Right kidney (tissue), 9 donors: ENCODE data around the gene JADE3.
A peak's percentile ranks its signal among the peaks of the same experiment; 100 is the strongest.

Source experiments
- DNase-seq: peaks from one replicate; pipeline ENCODE4 v3.0.0-alpha.2; 2016
- long read RNA-seq, 8 donors: transcript quantifications; one replicate each; lab custom pipeline, GENCODE V29; 2026

The JADE3 gene
- long read RNA-seq, donor 1, full-length matches to known transcripts, result 2 of 2 reads
- long read RNA-seq, donor 1, partial matches to known transcripts, result 0 of 2 reads
- long read RNA-seq, donor 1, other reads (novel, unspliced or antisense), result 0 of 2 reads
- long read RNA-seq, donor 2, full-length matches to known transcripts, result 3 of 3 reads
- long read RNA-seq, donor 2, partial matches to known transcripts, result 0 of 3 reads
- long read RNA-seq, donor 2, other reads (novel, unspliced or antisense), result 0 of 3 reads
- long read RNA-seq, donor 3, full-length matches to known transcripts, result 5 of 5 reads
- long read RNA-seq, donor 3, partial matches to known transcripts, result 0 of 5 reads
- long read RNA-seq, donor 3, other reads (novel, unspliced or antisense), result 0 of 5 reads
- long read RNA-seq, donor 4, full-length matches to known transcripts, result 3 of 3 reads
- long read RNA-seq, donor 4, partial matches to known transcripts, result 0 of 3 reads
- long read RNA-seq, donor 4, other reads (novel, unspliced or antisense), result 0 of 3 reads
- long read RNA-seq, donor 5, full-length matches to known transcripts, result 4 of 4 reads
- long read RNA-seq, donor 5, partial matches to known transcripts, result 0 of 4 reads
- long read RNA-seq, donor 5, other reads (novel, unspliced or antisense), result 0 of 4 reads
- long read RNA-seq, donor 6, full-length matches to known transcripts, result 2 of 19 reads
- long read RNA-seq, donor 6, partial matches to known transcripts, result 17 of 19 reads
- long read RNA-seq, donor 6, other reads (novel, unspliced or antisense), result 0 of 19 reads
- long read RNA-seq, donor 7, full-length matches to known transcripts, result 3 of 25 reads
- long read RNA-seq, donor 7, partial matches to known transcripts, result 22 of 25 reads
- long read RNA-seq, donor 7, other reads (novel, unspliced or antisense), result 0 of 25 reads
- long read RNA-seq, donor 8, full-length matches to known transcripts, result 3 of 3 reads
- long read RNA-seq, donor 8, partial matches to known transcripts, result 0 of 3 reads
- long read RNA-seq, donor 8, other reads (novel, unspliced or antisense), result 0 of 3 reads

GRCh38 chrX:46912098-46912602 is at the start of gene JADE3:
Gene JADE3, plus strand, starts transcription at chrX:46912421. Its CDS starts 72,474 bp downstream, at chrX:46984895.
- DNase-seq, result peak; percentile 64

- no peak for DNase-seq
Observed at GRCh38 chrX:46863072-46863471, 49.1 kb upstream of the JADE3 start.

DNA sequence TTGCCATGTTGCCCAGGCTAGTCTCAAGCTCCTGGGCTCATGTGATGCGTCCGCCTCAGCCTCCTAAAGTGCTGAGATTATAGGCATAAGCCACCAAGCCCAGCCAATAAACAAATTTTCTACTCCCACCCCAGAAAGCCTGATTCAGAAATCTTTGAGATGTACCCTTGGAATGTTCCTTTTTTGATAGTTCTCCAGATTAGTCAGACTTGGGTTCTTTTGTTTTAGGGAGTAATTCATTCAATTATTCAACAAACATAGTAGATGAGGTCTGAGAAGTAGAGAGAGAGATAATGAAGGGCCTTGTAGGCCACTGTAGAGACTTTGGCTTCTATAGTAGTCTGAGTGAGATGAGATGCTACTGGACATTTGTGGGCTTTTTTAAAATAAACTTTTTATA is 47.6 kb upstream of the JADE3 start:
- no peak for DNase-seq

GRCh38 chrX:46865281-46865680 is 46.9 kb upstream of the JADE3 start:
- no peak for DNase-seq

- no peak for DNase-seq
Observed at GRCh38 chrX:46866726-46867125, 45.5 kb upstream of the JADE3 start.

DNA sequence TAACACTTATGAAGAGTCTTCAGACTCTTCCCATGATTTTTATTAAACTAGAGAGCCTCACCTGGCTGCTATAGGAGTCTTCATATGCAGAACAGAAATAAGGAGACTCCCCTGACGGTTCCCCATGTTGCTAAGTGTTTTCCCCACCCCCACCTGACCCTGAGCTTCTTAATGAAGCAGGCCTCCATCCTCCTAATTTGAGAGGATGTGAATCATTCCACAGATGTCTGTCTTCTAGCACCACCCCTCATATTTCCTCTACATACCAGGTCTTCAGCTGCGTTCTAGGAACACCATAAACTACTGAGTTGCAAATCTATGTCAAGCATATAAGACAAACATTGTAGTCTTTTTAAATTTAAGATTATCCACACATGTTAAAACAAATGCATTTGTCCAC is 38.5 kb upstream of the JADE3 start:
- DNase-seq, result no peak

GRCh38 chrX:46876901-46877300 is 35.3 kb upstream of the JADE3 start:
- no peak for DNase-seq

- no peak for DNase-seq
Observed at GRCh38 chrX:46882266-46882665, 30.0 kb upstream of the JADE3 start.

- DNase-seq, result no peak
Observed at GRCh38 chrX:46884799-46885198, 27.4 kb upstream of the JADE3 start.

- no peak for DNase-seq
Observed at GRCh38 chrX:46898207-46898606, 14.0 kb upstream of the JADE3 start.

DNA sequence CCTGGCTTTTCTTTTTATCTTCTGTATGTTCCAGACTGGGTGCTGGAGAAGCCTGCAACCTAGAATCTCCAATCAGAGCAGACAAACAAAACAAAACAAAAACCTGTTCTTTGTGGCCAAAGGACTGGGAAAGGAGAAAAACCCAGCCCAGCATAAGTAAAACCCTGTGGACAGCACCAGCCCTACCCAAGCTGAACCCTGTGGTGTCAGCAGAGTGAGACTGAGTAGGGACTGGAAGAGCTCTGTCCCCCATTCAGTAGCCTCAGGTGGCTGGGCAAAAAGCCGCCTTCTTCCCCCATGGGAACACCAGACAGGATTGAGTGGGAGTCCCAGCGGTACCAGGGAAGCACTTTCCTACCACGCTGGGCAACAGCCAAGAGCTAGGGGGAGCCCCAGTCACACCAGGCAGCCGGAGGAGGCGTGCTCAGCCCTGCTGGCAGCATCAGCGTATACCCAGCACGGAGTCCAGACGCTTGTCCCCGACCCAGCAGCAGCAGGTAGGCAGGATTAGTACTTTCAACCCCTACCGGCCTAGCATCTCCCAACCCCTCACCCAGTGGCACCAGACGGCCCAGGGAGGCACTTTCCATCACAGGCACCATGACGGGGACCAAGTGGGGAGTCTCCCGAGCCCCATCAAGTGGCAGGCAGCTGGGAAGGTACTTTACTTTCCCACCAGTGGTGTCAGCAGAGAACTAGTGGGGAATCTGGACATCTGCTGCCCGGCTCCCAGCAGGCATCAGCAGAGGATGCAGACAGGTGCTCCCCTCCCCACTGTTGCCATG is 8.6 kb upstream of the JADE3 start:
- peak; percentile 75 for DNase-seq

DNA sequence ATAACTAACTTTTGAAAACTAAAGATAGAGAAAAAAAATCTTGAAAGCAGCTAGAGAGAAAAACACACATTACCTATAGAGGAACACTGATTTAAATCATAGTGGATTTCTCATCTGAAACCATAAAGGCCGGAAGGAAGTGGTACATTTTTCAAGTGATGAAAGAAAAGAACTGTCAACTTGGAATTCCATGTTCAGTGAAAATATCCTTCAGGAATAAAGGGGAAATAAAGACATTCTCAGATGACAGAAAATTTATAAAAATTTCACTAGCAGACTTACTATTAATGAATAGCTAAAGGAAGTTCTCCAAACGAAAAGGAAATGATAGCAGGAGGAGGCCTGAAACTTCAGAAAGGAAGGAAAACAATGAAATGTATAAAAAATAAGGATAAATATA is 7.6 kb upstream of the JADE3 start:
- no peak for DNase-seq

DNA sequence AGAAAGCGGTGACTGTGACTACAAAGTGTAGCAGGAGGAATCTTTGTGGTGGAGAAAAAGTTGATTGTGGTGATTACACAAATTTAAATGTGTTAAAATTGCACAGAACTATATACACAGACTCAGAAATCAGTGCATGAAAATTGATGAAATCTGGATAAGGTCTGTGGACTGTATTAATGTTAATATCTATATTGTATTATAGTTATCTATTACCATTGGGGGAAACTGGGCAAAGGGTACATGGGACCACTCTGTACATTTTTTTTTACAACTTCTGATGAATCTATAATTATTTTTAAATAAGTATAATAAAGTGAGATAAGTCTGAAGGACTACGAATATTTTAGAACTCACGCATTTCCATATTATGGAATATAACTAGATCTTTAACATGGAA is 1.8 kb upstream of the JADE3 start:
- DNase-seq, result no peak

- peak; percentile 75 for DNase-seq
Observed at GRCh38 chrX:46912603-46913491, 626 bp downstream of the JADE3 start.

GRCh38 chrX:46913667-46914066 is 1.4 kb downstream of the JADE3 start:
- no peak for DNase-seq

GRCh38 chrX:46916273-46916672 is 4.1 kb downstream of the JADE3 start:
- no peak for DNase-seq

- no peak for DNase-seq
Observed at GRCh38 chrX:46917622-46918021, 5.4 kb downstream of the JADE3 start.

DNA sequence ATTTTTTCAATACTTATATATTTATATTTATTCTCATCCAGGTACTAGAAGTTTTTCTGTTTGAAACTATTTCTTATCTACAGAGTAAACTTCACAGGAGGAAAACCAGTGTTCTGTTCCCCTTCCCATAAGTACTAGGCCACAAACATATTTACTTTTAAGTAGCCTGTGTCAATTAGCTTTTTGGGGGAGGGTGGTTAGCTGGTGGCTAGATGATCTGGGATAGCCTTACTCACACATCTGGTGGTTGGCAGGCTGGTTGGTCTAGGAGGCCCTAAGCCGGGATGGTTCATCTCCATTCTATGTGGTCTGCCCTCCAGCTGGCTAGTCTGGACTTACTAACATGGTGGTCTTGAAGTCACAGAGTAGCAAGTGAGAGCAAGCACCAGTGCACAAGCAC is 6.2 kb downstream of the JADE3 start:
- DNase-seq, result no peak

DNA sequence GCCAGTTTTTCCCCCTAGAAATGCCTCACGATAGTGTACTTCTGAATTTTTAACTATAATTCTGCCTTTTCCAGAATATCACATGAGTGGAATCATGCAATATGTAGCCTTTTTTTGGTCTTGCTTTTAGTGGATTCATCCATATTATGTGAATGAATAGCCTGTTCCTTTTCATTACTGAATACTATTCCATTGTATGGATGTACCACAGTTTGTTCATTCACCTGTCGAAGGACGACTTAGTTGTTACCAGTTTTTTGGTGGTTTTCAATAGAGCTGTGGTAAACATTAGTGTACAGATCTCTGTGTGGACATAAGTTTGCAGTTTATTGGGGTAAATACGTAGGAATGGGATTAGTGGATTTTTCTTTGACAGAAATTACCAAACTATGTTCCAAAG is 8.0 kb downstream of the JADE3 start:
- no peak for DNase-seq

DNA sequence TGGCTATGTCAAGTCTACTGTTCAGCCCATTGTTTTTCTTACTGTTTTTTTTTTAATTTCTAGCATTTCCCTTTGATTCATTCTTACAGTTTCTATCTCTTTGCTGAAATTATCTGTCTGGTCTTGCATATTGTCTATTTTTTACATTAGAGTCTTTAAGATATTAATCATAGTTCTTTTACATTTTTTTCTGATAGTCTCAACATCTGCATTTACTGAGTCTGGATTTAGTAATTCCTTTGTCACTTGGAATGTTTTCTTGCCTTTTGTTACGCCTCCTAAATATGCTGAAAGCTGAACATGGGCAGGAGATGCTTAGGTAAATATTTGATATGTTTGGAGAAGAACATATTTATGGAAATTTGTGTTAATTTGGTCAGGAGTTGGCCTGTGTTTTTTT is 10.4 kb downstream of the JADE3 start:
- DNase-seq, result no peak

DNA sequence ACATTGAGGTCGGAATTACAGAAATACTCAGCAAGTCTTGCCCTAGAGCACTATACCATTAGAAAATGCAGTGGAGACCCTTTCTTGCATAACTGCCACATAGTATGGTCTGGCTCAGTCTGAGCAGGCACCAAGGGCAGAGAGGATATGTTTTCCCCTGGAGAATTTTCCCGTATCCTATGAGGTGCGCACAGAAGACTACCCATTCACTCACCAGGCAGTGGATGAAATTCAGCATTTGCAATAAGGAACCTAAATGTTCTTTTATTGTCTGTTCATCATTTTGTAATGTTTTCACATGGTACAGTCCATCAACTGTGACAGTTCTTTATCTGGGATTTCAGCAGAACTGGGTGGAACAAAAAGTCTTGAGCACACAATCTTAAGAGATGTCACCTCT is 15.5 kb downstream of the JADE3 start:
- DNase-seq, result no peak
